ENCODE results near the gene CYP1A1. TPM values are rescaled to one million over a fixed set of nuclear protein-coding genes. Genes with fewer than 3 reads are reported as not detected.

Gene CYP1A1
- total and polyA plus RNA-seq, 2 of the 13 experiments (the other 11 are each of a cell fraction or from before 2014, with no cell fraction given), result 7.9 to 8.0 TPM

DNA sequence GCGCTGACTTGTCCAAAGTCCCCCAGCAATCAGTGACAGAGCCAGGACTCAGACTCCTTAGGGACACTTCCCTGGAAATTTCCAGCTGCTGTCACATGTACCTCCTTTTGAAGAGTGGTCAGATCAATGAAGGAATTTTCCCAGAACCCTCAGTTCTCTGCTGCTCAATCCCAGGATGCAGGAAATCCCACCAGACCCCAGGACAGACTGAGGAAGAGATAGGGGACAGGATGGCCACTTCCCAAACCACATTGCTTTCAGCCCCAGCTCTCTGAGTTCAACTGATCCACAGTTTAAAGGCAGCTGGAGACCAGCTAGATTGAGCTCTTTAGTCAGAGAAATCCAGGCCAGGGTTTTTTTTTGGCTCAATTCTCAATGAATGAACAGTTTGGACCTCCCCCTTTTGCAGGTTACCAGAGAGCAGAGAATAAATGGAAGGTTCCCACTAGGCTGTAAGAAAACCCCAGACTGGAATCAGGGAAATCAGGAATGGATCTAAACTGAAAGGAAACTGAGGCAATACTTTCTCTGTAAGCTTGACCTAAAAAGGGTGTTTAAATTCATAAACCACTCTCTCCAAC, 1.5 kb downstream of the CYP1A1 start (continued):
- TF ChIP-seq RFXAP (CRISPR knock-in tag; IDR thresholded peaks at IDR 0.05; ENCODE audit: borderline replicate concordance), result 0 out of 2 replicates have a peak, but pooled peaks have one; percentile 25
- TF ChIP-seq MED1 (CRISPR knock-in tag; IDR thresholded peaks at IDR 0.05), result 0 out of 2 replicates have a peak, but pooled peaks have one; percentile 38
- TF ChIP-seq FOXJ3 (CRISPR knock-in tag; IDR thresholded peaks at IDR 0.05; ENCODE audit: borderline replicate concordance), result peak; percentile 25; the same call in 1 of the 2 replicates
- TF ChIP-seq PPARG (CRISPR knock-in tag; conservative IDR thresholded peaks at IDR 0.05), result no peak
- TF ChIP-seq, protein P1, sequence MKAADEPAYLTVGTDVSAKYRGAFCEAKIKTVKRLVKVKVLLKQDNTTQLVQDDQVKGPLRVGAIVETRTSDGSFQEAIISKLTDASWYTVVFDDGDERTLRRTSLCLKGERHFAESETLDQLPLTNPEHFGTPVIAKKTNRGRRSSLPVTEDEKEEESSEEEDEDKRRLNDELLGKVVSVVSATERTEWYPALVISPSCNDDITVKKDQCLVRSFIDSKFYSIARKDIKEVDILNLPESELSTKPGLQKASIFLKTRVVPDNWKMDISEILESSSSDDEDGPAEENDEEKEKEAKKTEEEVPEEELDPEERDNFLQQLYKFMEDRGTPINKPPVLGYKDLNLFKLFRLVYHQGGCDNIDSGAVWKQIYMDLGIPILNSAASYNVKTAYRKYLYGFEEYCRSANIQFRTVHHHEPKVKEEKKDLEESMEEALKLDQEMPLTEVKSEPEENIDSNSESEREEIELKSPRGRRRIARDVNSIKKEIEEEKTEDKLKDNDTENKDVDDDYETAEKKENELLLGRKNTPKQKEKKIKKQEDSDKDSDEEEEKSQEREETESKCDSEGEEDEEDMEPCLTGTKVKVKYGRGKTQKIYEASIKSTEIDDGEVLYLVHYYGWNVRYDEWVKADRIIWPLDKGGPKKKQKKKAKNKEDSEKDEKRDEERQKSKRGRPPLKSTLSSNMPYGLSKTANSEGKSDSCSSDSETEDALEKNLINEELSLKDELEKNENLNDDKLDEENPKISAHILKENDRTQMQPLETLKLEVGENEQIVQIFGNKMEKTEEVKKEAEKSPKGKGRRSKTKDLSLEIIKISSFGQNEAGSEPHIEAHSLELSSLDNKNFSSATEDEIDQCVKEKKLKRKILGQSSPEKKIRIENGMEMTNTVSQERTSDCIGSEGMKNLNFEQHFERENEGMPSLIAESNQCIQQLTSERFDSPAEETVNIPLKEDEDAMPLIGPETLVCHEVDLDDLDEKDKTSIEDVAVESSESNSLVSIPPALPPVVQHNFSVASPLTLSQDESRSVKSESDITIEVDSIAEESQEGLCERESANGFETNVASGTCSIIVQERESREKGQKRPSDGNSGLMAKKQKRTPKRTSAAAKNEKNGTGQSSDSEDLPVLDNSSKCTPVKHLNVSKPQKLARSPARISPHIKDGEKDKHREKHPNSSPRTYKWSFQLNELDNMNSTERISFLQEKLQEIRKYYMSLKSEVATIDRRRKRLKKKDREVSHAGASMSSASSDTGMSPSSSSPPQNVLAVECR (CRISPR knock-in tag; IDR thresholded peaks at IDR 0.05; ENCODE audit: borderline replicate concordance), result peak; percentile 56; the same call in 1 of the 2 replicates
- no peak for TF ChIP-seq SOX13 (IDR thresholded peaks at IDR 0.05)
- TF ChIP-seq SOX13 (CRISPR knock-in tag; conservative IDR thresholded peaks at IDR 0.05 in 1 of 2, IDR thresholded peaks at IDR 0.05 in 1 of 2), result 0 out of 4 replicates have a peak, but pooled peaks of 1 of the 2 experiments have one; percentile 2
- TF ChIP-seq AGO1 (IDR thresholded peaks at IDR 0.05; ENCODE audit: low read depth, low read length, poor library complexity, severe bottlenecking), result no peak
- TF ChIP-seq GATAD2A (CRISPR knock-in tag; IDR thresholded peaks at IDR 0.05), result peak; percentile 26; the same call in 1 of the 2 replicates
- TF ChIP-seq HOXA5 (CRISPR knock-in tag; IDR thresholded peaks at IDR 0.05), result peak; percentile 62; the same call in 1 of the 2 replicates
- no peak for TF ChIP-seq FOXM1 (CRISPR knock-in tag; IDR thresholded peaks at IDR 0.05)
- 0 out of 2 replicates have a peak, but pooled peaks have one; percentile 35 for TF ChIP-seq ZNF607 (CRISPR knock-in tag; IDR thresholded peaks at IDR 0.05; ENCODE audit: borderline replicate concordance)
- 0 out of 2 replicates have a peak, but pooled peaks have one; percentile 45 for TF ChIP-seq ONECUT2 (CRISPR knock-in tag; IDR thresholded peaks at IDR 0.05)
- peak; percentile 28; the same call in 1 of the 2 replicates for TF ChIP-seq ELF1 (CRISPR knock-in tag; IDR thresholded peaks at IDR 0.05)
- no peak for TF ChIP-seq POLR2AphosphoS2 (IDR thresholded peaks at IDR 0.05; ENCODE audit: low read depth, low read length)
- TF ChIP-seq, protein P2, sequence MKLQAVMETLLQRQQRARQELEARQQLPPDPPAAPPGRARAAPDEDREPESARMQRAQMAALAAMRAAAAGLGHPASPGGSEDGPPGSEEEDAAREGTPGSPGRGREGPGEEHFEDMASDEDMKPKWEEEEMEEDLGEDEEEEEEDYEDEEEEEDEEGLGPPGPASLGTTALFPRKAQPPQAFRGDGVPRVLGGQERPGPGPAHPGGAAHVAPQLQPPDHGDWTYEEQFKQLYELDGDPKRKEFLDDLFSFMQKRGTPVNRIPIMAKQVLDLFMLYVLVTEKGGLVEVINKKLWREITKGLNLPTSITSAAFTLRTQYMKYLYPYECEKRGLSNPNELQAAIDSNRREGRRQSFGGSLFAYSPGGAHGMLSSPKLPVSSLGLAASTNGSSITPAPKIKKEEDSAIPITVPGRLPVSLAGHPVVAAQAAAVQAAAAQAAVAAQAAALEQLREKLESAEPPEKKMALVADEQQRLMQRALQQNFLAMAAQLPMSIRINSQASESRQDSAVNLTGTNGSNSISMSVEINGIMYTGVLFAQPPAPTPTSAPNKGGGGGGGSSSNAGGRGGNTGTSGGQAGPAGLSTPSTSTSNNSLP (IDR thresholded peaks at IDR 0.05; ENCODE audit: low read depth, low read length), result peak; percentile 65
- TF ChIP-seq POLR2A (IDR thresholded peaks at IDR 0.05; ENCODE audit: insufficient read depth in 1 of 2, low read depth in 2 of 2, low read length in 2 of 2), result 0 out of 4 replicates have a peak, but pooled peaks of 1 of the 2 experiments have one; percentile 36
- peak; percentile 77 for TF ChIP-seq NFIC (IDR thresholded peaks at IDR 0.05; ENCODE audit: low read length)
- TF ChIP-seq SP2 (CRISPR knock-in tag; IDR thresholded peaks at IDR 0.05), result no peak
- no peak for TF ChIP-seq RAD21 (CRISPR knock-in tag; IDR thresholded peaks at IDR 0.05)
- TF ChIP-seq ELF3 (CRISPR knock-in tag; IDR thresholded peaks at IDR 0.05), result peak; percentile 8; the same call in 1 of the 2 replicates
- 0 out of 2 replicates have a peak, but pooled peaks have one; percentile 18 for TF ChIP-seq CREM (IDR thresholded peaks at IDR 0.05)
- TF ChIP-seq CREM (CRISPR knock-in tag; IDR thresholded peaks at IDR 0.05), result no peak
